GM12878 (cell line): Measurements from ENCODE around the gene PAIP2. TPM values are rescaled to one million over a fixed set of nuclear protein-coding genes. Genes with fewer than 3 reads are reported as not detected.

Experiments
- CHD1 ChIP-seq: IDR thresholded peaks from 2 replicates; pipeline ENCODE4 v1.6.1; 2012; ENCODE audit warnings: low read depth, low read length, improper control_type of control experiment
- CHD4 ChIP-seq: fragments of 200-600 bp; sonication (generic); IDR thresholded peaks from 2 replicates; pipeline ENCODE4 v1.6.1; 2016; ENCODE audit warnings: mild to moderate bottlenecking
- EED ChIP-seq: sonication (generic); IDR thresholded peaks from 2 replicates; pipeline ENCODE4 v1.6.1; 2016; ENCODE audit warnings: antibody characterized with exemption, low read depth
- EGR1 ChIP-seq, 2 experiments: IDR thresholded peaks; 1 replicate in 1 of 2; 2 replicates in 1 of 2; pipeline ENCODE4 v1.6.1; 2011 to 2012; ENCODE audit warnings: low read depth in 2 of 2, low read length in 2 of 2, borderline replicate concordance in 1 of 2, mild to moderate bottlenecking in 1 of 2, moderate library complexity in 1 of 2
- ELK1 ChIP-seq: IDR thresholded peaks from 2 replicates; pipeline ENCODE4 v1.6.1; 2012; ENCODE audit warnings: low read depth, low read length, improper control_type of control experiment
- ESRRA ChIP-seq: IDR thresholded peaks from 2 replicates; pipeline ENCODE4 v1.6.1; 2012; ENCODE audit warnings: mild to moderate bottlenecking, low read length, improper control_type of control experiment
- ETV6 ChIP-seq, 2 experiments: fragments of 450-650 bp in 1 of 2; IDR thresholded peaks in 1 of 2; conservative IDR thresholded peaks in 1 of 2; 2 replicates each; pipeline ENCODE4 v1.6.1; 2014; ENCODE audit warnings: antibody characterized with exemption in 1 of 2, borderline replicate concordance in 1 of 2, low read depth in 1 of 2, mild to moderate bottlenecking in 1 of 2, moderate library complexity in 1 of 2
- NBN ChIP-seq: fragments of 450-650 bp; IDR thresholded peaks from 2 replicates; pipeline ENCODE4 v1.6.1; 2016
- POLR2AphosphoS5 ChIP-seq: IDR thresholded peaks from 2 replicates; pipeline ENCODE4 v1.6.1; 2011; ENCODE audit warnings: mild to moderate bottlenecking, low read length, inconsistent platforms
- RAD21 ChIP-seq: IDR thresholded peaks from 2 replicates; pipeline ENCODE4 v1.6.1; 2011; ENCODE audit warnings: mild to moderate bottlenecking, low read depth, low read length, moderate library complexity; ENCODE audit not compliant: insufficient read depth
- RELB ChIP-seq: fragments of 450-650 bp; IDR thresholded peaks from 2 replicates; pipeline ENCODE4 v1.6.1; 2017; ENCODE audit warnings: low read depth, mild to moderate bottlenecking, moderate library complexity
- SMAD5 ChIP-seq: IDR thresholded peaks from 2 replicates; pipeline ENCODE4 v1.6.1; 2016; ENCODE audit warnings: antibody characterized with exemption, low read depth
- SMARCA5 ChIP-seq: fragments of 450-650 bp; IDR thresholded peaks from 2 replicates; pipeline ENCODE4 v1.6.1; 2017; ENCODE audit warnings: mild to moderate bottlenecking
- TAF1 ChIP-seq: IDR thresholded peaks from 2 replicates; pipeline ENCODE4 v1.6.1; 2011; ENCODE audit warnings: mild to moderate bottlenecking, low read depth, low read length, borderline replicate concordance
- TCF12 ChIP-seq: IDR thresholded peaks from 2 replicates; pipeline ENCODE4 v1.6.1; 2011; ENCODE audit warnings: low read depth, mild to moderate bottlenecking, low read length
- TCF7 ChIP-seq: IDR thresholded peaks from 2 replicates; pipeline ENCODE4 v1.6.1; 2014; ENCODE audit warnings: antibody characterized with exemption, borderline replicate concordance
- polyA plus RNA-seq, 11 experiments: library from polyadenylated mRNA; depleted of rRNA in 4 of 11; unstranded in 6 of 11; stranded (reverse) in 5 of 11; fragments of >200 nt; fragmentation: Nextera tagmentation in 4 of 11; fragmentation: Illumina TruSeq in 1 of 11; extraction: Ambion mirVana in 4 of 11; extraction: Trizol in 1 of 11; gene quantifications; 1 replicate in 1 of 11; 2 replicates in 10 of 11; pipeline versions ENCODE4 v1.2.1 to v1.2.3, GENCODE V29; 2011 to 2016; ENCODE audit warnings: inconsistent platforms in 2 of 11, missing spikeins in 2 of 11, low read depth in 1 of 11
- total RNA-seq, 4 experiments: library from RNA; depleted of rRNA in 3 of 4; stranded (reverse); fragments of >200 nt in 3 of 4; fragmentation: Illumina TruSeq in 1 of 4; extraction: Trizol in 1 of 4; gene quantifications; 2 replicates each; pipeline versions ENCODE4 v1.2.1 to v1.2.3, GENCODE V29; 2013 to 2021
- TF ChIP-seq, protein P1 (sequence below): fragments of 450-650 bp; IDR thresholded peaks from 2 replicates; pipeline ENCODE4 v1.6.1; 2018; ENCODE audit warnings: mild to moderate bottlenecking, low read depth, moderate library complexity; ENCODE audit not compliant: partially characterized antibody
- TF ChIP-seq, protein P2 (sequence below): fragments of 450-650 bp; IDR thresholded peaks from 2 replicates; pipeline ENCODE4 v1.6.1; 2016; ENCODE audit warnings: mild to moderate bottlenecking
- TF ChIP-seq, protein P3 (sequence below): fragments of 450-650 bp; formaldehyde crosslinking; IDR thresholded peaks from 2 replicates; pipeline ENCODE4 v1.4.0; 2022; ENCODE audit warnings: mild to moderate bottlenecking, moderate library complexity

Gene PAIP2
- total and polyA plus RNA-seq, 10 of the 15 experiments (the other 5 are each of a cell fraction or from before 2014, with no cell fraction given), result 49.9 to 154 (median 102) TPM

GRCh38 chr5:139391570-139392323 lies 50.1 kb downstream of the PAIP2 start (continued):
- TF ChIP-seq POLR2AphosphoS5 (peak; percentile 56; the same call in 1 of the 2 replicates), NBN (0 out of 2 replicates have a peak, but pooled peaks have one; percentile 26), SMAD5 (peak; percentile 26; the same call in 1 of the 2 replicates), RELB (peak; percentile 61; the same call in 1 of the 2 replicates), TCF7 (no peak), CHD4 (no peak), TCF12 (no peak), SMARCA5 (no peak), ETV6 (conservative IDR thresholded peaks at IDR 0.05 in 1 of 2, IDR thresholded peaks at IDR 0.05 in 1 of 2; ENCODE audit: borderline replicate concordance in 1 of 2, low read depth in 1 of 2) (0 out of 4 replicates have a peak, but pooled peaks of 1 of the 2 experiments have one; percentile 0), TAF1 (0 out of 2 replicates have a peak, but pooled peaks have one; percentile 14), ELK1 (no peak), RAD21 (no peak), ESRRA (no peak), CHD1 (no peak), EGR1 (IDR thresholded peaks at IDR 0.05; ENCODE audit: borderline replicate concordance in 1 of 2, low read depth in 2 of 2, low read length in 2 of 2) (no peak), EED (peak; percentile 38; the same call in 1 of the 2 replicates)
- TF ChIP-seq, protein P1, sequence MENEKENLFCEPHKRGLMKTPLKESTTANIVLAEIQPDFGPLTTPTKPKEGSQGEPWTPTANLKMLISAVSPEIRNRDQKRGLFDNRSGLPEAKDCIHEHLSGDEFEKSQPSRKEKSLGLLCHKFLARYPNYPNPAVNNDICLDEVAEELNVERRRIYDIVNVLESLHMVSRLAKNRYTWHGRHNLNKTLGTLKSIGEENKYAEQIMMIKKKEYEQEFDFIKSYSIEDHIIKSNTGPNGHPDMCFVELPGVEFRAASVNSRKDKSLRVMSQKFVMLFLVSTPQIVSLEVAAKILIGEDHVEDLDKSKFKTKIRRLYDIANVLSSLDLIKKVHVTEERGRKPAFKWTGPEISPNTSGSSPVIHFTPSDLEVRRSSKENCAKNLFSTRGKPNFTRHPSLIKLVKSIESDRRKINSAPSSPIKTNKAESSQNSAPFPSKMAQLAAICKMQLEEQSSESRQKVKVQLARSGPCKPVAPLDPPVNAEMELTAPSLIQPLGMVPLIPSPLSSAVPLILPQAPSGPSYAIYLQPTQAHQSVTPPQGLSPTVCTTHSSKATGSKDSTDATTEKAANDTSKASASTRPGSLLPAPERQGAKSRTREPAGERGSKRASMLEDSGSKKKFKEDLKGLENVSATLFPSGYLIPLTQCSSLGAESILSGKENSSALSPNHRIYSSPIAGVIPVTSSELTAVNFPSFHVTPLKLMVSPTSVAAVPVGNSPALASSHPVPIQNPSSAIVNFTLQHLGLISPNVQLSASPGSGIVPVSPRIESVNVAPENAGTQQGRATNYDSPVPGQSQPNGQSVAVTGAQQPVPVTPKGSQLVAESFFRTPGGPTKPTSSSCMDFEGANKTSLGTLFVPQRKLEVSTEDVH, result no peak
- TF ChIP-seq, protein P2, sequence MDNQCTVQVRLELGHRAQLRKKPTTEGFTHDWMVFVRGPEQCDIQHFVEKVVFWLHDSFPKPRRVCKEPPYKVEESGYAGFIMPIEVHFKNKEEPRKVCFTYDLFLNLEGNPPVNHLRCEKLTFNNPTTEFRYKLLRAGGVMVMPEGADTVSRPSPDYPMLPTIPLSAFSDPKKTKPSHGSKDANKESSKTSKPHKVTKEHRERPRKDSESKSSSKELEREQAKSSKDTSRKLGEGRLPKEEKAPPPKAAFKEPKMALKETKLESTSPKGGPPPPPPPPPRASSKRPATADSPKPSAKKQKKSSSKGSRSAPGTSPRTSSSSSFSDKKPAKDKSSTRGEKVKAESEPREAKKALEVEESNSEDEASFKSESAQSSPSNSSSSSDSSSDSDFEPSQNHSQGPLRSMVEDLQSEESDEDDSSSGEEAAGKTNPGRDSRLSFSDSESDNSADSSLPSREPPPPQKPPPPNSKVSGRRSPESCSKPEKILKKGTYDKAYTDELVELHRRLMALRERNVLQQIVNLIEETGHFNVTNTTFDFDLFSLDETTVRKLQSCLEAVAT, result peak; percentile 83
- TF ChIP-seq, protein P3, sequence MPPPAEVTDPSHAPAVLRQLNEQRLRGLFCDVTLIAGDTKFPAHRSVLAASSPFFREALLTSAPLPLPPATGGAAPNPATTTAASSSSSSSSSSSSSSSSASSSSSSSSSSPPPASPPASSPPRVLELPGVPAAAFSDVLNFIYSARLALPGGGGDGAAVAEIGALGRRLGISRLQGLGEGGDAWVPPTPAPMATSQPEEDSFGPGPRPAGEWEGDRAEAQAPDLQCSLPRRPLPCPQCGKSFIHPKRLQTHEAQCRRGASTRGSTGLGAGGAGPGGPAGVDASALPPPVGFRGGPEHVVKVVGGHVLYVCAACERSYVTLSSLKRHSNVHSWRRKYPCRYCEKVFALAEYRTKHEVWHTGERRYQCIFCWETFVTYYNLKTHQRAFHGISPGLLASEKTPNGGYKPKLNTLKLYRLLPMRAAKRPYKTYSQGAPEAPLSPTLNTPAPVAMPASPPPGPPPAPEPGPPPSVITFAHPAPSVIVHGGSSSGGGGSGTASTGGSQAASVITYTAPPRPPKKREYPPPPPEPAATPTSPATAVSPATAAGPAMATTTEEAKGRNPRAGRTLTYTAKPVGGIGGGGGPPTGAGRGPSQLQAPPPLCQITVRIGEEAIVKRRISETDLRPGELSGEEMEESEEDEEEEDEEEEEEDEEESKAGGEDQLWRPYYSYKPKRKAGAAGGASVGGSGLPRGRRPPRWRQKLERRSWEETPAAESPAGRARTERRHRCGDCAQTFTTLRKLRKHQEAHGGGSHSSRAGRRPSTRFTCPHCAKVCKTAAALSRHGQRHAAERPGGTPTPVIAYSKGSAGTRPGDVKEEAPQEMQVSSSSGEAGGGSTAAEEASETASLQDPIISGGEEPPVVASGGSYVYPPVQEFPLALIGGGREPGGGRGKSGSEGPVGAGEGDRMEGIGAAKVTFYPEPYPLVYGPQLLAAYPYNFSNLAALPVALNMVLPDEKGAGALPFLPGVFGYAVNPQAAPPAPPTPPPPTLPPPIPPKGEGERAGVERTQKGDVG (CRISPR knock-in tag), result no peak
